Measurements from ENCODE around the gene RBM22.

RBM22 gene

GRCh38 chr5:150651924-150652671, 48.8 kb downstream of the RBM22 start:
- no peak for DNase-seq

DNA sequence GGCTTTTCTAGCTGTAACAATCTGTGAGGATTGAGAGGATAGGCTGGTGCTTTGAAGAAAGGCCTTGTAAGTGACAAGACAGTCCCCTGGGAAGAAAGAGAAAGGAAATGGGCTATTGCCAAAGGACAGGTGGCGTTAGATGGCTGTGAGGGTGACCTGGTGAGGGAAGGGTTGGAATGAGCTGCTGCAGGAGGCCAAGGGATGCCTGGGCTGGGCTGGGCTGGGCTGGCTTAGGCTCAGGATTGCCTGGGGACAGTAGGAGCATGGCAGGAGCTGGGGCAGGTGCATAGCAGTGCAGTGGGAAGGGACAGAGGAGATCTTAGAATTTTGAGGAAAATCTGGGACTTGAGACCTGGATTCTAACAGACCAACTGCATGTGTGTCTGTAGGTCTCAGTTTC, 49.5 kb downstream of the RBM22 start:
- no peak for DNase-seq

DNA sequence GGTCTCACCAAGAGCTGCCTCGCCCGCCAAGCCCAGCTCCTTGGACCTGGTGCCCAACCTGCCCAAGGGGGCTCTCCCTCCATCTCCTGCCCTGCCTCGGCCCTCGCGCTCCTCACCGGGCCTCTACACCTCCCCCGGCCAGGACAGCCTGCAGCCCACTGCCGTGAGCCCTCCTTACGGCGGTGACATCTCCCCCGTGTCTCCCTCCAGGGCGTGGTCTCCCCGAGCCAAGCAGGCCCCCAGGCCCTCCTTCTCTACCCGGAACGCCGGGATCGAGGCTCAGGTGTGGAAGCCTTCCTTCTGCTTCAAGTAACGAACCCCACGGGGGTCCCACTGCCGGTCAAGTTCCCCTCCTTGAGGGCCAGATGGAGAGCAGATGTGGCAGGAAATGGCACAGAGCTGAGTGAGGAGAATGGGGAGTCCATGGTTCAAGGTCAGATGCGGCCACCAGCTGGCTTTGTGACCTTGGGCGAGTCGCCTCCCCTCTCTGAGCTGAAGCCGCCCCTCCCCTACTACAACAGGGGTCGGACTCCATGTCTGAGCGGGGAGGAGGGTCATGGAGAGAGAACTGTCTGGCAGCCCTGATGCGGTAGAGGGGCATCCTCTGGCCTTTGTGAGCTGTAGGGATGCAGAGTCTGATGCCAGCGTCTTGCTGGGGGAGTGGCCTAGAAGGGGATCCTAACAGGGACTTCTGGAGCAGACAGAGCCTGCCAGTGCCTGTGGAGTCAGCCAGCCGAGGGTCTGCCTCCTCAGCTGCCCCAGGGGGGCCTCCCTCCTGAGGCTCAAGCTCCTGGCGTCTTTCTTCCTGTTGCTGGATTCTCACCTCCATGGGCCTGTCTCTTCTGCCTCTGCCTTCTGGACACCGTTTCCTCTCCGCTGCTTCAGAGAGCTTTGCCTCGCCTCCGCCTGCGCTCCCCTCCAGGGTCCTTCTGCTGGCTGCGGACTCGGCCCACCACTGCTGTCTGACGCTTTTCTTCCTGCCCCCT, 50.5 kb downstream of the RBM22 start:
- no peak for DNase-seq

- DNase-seq, result no peak
Measured at GRCh38 chr5:150649108-150650020, 51.5 kb downstream of the RBM22 start.

DNA sequence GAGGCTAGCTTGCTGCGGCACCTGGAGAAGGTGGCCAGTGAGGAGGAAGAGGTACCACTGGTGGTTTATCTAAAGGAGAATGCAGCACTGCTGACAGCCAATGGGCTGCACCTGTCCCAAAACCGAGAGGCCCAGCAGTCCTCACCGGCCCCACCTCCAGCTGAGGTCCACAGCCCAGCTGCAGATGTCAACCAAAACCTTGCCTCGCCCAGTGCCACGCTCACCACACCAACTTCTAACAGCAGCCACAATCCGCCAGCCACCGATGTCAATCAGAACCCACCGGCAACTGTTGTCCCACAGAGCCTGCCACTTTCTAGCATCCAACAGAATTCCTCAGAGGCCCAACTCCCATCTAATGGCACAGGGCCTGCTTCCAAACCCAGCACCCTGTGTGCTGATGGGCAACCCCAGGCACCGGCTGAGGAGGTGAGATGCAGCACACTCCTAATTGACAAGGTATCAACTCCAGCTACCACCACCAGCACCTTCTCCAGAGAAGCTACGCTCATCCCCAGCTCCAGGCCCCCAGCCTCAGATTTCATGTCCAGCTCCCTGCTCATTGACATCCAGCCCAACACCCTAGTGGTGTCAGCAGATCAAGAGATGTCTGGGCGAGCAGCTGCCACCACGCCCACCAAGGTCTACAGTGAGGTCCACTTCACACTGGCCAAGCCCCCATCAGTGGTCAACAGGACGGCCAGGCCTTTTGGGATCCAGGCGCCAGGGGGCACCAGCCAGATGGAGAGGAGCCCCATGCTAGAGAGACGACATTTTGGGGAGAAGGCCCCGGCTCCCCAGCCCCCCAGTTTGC, 52.4 kb downstream of the RBM22 start:
- DNase-seq, result no peak

DNA sequence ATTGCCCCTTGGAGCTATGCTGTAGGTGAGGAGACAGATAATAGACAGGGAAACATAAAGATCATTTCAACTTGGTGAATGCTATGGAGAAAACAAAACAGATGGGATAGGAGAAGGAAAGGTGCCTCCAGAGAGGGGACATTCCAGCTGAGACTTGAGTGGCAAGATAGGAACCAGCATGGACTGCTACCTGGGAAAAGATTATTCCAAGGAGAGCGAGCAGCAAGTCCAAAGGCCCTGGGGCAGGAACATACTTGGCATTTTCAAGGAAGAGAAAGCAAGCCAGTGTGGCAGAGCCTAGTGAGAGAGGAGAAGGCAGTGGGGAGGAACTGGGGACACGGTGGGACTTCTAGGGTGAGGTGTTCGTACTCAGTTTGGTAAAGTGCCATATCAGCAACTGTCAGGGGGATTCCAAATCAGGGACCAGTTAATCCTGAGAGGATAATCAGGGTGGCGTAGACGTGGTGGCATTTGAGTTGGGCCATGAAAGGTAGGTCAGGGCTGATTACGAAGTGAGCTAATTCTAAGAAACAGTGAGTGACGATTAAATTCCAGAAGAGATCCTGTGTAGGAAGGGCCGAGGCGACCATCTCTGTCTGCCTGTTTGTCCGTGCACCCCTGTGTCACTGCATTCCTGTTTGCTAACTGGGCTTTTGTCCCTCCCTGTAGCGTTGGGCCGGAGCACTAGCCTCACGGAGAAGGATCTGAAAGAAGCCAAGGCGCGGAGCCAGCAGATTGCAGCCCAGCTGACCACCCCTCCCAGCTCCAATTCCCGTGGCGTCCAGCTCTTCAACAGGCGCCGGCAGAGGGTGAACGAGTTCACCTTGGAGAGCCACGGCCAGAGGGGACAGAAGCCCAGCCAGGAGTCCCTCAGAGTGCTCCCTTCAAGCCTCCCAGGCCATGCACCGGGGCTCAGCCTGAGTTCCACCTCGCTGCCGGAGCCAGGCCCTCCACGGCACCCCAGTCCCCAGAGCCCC, 53.3 kb downstream of the RBM22 start:
- DNase-seq, result no peak

DNA sequence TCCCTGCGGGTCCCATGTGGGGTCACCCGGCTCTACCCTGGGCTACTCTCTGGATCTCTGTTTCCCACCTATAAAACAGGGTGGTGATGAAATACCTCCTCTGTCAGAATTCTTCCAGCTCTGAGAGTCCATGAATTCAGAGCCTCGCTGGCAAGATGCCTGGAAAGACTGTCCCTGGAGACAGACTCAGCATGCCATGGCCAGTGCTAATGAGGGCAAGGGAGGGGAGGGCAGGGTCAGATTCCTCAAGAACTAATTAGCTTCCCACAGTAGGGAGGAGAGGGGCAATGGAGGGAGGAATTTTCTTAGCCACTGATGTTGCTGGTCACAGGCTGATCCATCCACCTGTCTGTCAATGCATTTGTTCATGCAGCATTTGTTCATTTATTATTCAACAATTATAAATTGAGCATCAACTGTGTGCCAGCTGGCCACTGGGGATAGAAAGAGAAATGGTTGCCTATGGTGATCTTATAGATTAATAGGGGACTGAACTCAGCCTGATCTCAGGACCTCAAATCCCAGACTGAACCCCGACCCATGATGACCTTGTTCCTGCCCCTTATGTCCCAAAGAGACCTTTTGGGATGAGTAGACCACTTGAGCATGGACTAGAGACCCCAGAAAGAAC, 55.7 kb downstream of the RBM22 start:
- peak; percentile 22 to 55 for DNase-seq

GRCh38 chr5:150644514-150644913, 56.3 kb downstream of the RBM22 start:
- no peak for DNase-seq

DNA sequence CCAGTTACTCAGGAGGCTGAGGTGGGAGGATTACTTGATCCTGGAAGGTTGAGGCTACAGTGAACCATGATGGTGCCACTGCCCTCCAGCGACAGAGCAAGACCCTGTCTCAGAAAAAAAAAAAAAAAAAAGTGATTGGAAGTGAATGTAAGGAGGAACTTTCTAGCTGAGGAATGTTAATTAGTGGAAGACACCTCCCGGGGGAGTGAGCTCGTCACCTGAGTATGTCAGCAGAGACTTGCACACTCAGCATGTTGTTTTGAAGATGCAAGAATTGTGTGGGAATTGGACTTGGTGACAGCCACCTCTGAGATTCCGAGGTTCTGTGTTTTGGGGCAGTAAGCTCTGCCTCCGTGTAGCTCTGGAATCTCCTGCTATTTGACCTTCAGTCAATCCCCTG, 56.8 kb downstream of the RBM22 start:
- no peak for DNase-seq

- no peak for DNase-seq
Measured at GRCh38 chr5:150642991-150643710, 57.7 kb downstream of the RBM22 start.

DNA sequence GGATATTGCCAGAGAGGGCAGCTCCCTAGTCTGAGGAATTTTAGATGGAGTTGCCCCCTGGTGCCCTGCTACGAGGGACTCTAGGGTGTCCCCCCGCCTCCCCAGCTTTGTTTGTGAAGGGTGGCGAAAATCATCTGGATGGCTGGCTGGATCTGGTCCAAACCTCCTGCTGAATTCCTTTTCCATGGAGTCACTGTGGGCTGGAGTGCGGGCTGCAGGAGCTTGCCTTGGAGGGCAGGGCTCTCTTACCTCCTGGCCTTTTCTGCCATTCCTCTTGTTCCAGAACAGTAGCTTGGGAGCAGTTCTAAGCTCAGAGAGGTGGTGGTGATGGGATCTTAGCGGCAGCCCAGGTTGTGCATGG, 58.3 kb downstream of the RBM22 start:
- DNase-seq, result peak; percentile 61 to 86

DNA sequence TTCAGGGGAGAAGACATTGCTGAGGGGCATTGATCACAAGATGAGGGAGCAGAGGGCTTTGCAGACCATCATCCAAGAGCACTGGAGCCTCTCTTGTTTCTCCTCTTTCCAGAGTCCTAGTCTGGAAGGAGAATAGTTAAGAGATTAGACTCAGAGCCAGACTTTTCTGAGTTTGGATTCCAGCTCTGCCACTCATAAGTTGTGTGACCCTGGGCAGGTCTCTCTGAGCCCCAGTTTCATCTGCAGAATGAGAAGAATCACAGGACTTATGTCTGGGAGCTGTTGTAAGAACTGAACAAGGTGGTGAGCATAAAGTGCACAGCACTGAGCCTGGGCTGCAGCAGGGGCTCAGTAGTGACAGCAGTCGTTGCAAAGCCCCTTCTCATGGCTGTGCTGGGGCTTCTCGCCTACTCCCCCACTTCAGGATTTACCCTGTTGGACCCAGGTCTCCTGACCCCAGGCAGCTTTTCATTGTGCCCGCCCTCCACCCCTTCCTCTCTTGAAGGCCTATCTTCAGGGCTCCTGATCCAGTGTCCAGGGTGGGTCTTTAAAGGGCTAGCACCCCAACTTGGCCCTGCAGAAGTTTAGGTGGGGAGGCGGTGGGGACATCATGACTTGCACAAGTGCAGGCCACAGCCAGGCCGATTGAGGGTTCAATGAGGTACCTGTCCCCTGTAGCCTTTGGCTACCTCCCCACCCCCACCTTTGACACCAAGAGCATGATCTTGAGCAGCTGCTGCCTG, 58.9 kb downstream of the RBM22 start:
- no peak for DNase-seq

GRCh38 chr5:150641006-150641570, 59.8 kb downstream of the RBM22 start:
- DNase-seq, result peak; percentile 39 to 51

All from SW 1271 (cell line).